NB4 (cell line): ENCODE results near the gene ATP13A2.

Source experiments
- POLR2A ChIP-seq: IDR thresholded peaks from 2 replicates; pipeline ENCODE4 v1.6.1; 2011; ENCODE audit warnings: mild to moderate bottlenecking; ENCODE audit not compliant: insufficient read length; ENCODE audit errors: extremely low read depth
- TF ChIP-seq, protein P1 (sequence below): IDR thresholded peaks from one replicate; pipeline ENCODE4 v1.5.1; 2012; ENCODE audit warnings: low read depth, low read length
- TF ChIP-seq, protein P2 (sequence below): IDR thresholded peaks from 2 replicates; pipeline ENCODE4 v1.6.1; 2011; ENCODE audit warnings: low read depth, low read length

DNA sequence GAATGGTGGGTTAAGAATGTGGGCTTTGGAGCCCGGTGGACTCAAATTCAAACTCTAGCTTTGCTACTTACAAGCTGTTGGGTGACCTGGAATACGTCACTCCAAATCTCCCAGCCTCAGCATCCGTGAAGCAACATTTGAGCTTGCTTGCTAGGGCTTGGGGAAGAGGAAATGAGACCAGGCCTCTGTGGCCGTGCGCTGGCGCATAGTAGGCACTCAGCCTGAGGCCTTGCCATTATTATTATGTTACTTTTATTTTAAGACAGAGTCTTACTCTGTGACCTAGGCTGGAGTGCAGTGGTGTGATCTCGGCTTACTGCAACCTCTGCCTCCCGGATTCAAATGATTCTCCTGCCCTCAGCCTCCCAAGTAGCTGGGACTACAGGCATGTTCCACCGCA, 19.1 kb downstream of the ATP13A2 start:
- TF ChIP-seq, protein P1, sequence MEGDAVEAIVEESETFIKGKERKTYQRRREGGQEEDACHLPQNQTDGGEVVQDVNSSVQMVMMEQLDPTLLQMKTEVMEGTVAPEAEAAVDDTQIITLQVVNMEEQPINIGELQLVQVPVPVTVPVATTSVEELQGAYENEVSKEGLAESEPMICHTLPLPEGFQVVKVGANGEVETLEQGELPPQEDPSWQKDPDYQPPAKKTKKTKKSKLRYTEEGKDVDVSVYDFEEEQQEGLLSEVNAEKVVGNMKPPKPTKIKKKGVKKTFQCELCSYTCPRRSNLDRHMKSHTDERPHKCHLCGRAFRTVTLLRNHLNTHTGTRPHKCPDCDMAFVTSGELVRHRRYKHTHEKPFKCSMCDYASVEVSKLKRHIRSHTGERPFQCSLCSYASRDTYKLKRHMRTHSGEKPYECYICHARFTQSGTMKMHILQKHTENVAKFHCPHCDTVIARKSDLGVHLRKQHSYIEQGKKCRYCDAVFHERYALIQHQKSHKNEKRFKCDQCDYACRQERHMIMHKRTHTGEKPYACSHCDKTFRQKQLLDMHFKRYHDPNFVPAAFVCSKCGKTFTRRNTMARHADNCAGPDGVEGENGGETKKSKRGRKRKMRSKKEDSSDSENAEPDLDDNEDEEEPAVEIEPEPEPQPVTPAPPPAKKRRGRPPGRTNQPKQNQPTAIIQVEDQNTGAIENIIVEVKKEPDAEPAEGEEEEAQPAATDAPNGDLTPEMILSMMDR: no peak
- no peak for TF ChIP-seq POLR2A
- TF ChIP-seq, protein P2, sequence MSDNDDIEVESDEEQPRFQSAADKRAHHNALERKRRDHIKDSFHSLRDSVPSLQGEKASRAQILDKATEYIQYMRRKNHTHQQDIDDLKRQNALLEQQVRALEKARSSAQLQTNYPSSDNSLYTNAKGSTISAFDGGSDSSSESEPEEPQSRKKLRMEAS: no peak
